Inferior parietal cortex (tissue), 1 donor: ENCODE measurements around the gene SRGAP2.
"Not testable (repeated sequence)": the region's sequence is repeated elsewhere in the genome, so short reads cannot be mapped to it uniquely, and the experiment has no call there.

Experiments
- DNase-seq: peaks from one replicate; pipeline ENCODE4 v3.0.0-alpha.2; 2016; ENCODE audit errors: extremely low spot score

The SRGAP2 gene

DNA sequence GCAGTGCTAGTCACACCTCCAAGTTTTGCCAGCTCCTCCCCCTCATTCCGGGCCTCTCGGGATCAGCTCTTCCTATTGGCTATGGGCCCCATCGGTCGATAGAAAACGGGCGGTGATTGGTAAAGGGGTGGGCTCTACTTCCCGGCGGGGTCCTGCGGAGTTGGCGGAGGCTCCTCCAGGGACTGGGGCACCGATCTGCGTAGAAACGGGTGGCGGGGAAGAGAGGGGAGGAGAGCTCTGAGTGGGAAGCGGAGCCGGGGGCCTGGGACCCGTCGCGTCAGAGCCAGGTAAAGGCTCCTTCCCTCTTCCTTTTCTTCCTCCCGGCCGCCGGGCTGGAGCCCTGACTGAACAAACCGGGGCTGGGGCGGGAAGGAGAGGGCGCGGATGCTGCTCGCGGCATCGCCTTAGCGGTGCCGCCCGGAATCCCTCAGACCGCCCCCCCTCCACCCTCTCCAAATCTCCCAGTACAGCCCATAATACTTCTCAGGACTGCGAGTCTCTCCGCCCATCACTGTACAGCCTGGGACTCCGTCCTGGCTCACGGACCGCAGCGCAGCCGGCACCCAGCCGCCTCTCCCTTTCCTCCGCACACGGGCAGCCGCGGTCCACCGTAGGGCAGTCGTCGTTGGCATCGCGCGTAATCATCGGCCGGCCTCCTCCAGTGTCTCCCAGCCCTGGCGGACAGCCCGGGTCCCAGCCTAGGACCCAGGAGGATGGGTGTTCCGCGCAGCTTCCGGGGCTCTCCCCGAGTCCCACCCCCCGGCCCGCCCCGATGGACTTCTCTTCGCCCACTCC lies at the start of gene SRGAP2:
TSS of gene SRGAP2 (plus strand) at position 178 of the 795 bp plus-strand sequence. CDS start 2,430 bp downstream, outside the sequence.
- not testable (repeated sequence) for DNase-seq

DNA sequence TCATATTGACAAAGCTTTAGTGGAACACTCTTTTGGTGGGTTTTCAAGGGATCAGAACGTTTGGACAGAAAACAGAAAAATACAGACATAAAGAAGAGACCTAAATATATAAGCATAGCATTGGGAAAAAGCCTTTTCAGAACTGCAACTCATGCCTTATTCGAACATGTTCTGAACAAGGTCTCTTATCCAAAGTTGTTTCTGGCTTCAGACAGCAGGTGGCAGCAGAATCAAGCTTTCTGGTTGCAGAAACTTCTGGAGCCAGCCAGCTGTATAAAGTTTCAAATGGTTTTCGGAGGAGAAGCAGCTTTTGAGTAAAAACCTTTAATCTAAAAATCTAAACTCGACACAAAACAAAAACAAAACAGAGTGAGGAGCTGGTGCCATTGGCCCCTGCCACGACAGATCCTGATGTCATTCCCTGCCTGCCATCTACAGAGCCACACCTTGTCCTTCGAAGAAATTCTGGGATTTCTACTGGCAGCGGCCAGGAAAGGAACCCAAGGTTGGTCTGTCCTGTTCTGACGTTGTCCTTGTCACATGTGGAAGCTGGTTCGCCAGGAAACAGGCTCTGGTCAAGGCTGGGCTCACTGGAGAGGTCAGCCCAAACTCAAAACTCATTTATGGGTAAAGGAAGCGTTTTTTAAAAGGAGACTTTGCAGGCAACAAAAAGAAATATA lies 35.9 kb upstream of the SRGAP2 start:
- DNase-seq: not testable (repeated sequence)

DNA sequence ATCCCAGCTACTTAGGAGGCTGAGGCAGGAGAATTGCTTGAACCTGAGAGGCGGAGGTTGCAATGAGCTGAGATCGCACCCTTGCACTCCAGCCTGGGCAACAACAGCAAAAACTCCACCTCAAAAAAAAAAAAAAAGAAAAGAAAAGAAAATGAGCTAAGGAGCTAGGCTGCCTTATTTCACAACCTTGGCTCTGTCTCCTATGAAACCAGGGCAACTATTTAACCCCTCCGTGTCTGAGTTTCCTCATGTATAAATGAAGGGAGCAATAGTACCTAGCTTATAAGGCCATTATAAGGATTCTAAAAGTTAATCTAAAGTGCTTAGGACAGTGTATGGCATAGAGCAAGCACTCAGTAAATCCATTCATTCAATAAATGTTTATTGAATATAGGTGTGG lies 33.5 kb upstream of the SRGAP2 start:
- not testable (repeated sequence) for DNase-seq

DNA sequence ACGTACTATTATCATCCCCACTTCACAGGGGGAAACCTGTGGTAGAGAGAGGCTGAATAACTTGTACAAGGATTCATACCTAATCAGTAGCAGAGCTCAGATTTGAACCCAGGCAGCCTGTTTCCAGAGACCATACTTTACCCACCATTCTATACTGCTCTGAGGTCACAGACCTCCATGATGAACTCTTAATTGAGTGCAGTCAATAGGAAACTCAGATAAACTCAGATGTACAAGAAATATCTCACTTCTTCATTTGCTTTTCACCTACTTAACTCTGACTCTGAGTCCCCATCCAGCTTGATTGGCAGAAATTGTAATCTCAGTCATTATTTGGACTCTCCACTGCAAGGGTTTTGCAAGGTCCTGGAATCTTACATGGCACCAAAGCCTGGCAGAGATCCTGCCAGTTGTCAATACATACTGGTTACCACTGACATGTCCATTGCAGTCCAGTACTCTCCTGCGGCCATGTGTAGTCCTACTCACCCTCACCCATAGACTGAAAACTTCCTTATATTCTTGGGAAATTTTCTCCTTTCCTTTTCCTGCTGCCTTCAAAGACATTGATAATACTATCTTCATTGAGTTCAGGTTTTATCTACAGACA lies 30.1 kb upstream of the SRGAP2 start:
- DNase-seq: not testable (repeated sequence)

DNA sequence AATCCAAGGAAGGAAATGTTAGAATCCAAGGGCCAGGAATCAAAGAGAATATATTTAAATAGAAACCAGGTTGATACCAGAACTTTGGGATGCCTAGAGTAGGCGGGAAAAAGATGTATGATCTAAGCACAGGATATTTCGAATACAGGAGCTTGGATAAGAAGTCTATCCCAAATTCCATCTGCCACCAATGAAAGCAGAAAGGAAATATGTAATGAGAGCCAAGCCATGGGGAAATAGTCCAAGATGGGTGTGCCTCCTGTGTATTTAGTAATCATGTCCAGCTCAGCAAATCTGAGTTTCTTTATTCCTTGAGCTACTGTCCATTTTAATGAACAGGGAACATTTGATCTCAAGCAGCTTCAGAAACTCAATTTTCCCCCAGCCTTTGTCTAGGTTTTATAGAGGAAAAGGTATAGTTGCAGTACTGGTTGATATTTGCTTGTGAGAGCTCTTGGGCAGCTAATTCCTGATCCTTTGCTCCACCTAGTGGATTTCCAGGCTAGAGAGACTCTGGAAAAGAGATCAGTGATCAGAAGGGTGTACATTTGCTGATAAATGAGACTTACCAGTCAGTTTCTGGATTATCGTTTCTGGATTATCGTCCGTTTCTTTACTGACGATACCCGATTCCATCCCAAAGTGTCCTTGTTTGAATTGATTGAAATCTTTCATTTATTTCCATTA lies 29.0 kb upstream of the SRGAP2 start:
- peak; percentile 15 for DNase-seq

DNA sequence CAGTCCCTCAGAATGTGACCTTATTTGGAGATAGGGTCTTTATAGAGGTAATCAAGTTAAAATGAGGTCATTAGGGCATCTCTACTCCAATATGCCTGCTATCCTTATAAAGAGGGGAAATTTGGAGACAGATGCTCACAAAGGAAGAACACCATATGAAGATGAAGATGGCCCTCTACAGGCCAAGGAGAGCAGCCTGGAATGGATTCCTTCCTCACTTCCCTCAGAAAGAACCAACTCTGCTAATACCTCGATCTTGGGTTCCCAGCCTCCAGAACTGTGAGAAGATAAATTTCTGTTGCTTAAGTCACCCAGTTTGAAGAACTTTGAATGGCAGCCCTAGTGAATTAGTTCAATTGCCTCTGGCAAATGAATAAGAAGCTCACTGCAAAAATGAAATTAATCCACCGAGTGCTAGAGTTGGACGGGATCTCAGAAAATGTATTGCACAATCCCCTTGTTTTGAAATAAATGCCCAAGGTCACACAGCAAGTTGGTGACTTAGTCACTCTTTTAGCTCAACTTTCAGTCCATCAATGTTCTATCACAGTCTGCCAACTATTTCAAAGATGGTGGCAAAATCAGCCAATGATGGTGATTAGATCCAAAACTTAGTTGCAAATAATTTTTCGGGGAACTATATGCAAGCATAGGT lies 27.8 kb upstream of the SRGAP2 start:
- DNase-seq: not testable (repeated sequence)

DNA sequence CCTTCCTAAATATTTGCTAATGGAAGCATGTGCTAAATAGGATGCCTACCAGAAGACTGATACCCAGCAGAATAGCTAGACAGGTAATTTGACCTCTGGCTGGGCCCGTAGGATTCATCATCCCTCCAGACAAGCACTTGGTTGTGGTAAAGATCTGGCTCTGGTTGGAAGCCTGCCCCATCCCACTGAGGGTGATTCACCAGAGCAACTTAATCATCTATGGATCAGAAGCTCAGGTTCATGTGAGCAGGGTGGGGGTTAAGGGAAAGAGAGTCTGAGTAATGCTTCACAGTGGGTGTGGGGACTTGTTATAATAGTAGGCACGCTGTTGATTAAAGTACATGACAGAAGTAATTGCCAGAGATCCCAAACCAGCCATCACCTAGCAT lies 27.2 kb upstream of the SRGAP2 start:
- DNase-seq: not testable (repeated sequence)

DNA sequence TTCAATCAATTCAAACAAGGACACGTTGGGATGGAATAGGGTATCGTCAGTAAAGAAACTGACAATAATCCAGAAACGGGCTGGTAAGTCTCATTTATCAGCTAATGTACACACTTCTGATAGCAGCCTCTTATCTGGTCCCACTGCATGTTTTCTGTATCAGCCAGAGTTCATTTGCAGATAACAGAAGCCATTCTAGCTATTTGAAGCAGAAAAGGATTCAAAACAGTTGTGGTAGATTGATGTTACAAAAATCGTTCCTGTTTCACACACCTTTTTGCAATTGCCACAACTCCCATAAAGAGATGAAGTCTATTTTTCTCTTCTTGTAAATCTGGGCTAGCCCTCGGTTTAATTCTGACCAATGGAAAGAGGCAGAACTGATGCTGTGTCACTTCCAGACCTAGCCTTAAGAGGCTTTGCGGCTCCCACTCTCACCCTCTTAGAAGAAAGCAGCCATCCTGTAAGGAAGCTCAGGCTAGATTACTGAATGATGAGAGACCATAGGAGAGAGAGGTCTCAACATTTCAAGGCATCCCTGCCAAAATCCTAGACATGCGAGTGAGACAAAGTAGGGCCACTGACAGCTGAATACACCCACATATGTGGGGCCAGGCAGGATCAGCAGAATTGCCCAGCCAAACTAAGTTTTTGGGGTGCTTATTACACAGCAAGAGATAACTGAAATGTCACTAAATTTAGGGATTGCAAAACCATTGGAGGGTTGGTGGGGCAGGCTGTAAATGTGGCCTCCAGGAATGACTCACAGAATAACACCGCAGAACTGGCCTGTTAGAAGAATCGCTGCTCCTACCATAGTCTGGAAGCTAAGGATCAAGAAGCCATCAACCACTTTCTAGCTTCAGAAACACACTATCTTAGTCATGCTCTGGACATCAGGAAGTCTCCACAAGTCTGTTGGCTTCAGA lies 25.0 kb upstream of the SRGAP2 start:
- not testable (repeated sequence) for DNase-seq

DNA sequence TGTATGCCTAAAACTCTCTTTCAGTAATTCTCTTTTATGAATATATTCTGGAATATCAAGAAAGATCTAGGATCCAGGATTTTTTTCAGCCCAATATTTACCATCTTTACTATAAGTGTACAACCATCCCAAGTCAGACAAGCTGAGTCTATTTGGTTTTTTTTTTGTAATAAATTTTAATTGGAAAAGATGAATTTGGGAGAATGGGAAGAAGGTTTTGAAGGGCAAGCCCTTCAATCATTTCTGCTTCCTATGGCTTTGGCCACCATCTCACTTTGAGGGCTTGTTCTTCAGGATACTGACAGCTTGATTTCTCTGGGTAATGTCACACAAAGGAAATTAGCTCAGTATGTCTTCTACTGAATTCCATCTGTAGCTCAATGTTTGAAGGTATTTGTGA lies 23.7 kb upstream of the SRGAP2 start:
- DNase-seq: not testable (repeated sequence)

DNA sequence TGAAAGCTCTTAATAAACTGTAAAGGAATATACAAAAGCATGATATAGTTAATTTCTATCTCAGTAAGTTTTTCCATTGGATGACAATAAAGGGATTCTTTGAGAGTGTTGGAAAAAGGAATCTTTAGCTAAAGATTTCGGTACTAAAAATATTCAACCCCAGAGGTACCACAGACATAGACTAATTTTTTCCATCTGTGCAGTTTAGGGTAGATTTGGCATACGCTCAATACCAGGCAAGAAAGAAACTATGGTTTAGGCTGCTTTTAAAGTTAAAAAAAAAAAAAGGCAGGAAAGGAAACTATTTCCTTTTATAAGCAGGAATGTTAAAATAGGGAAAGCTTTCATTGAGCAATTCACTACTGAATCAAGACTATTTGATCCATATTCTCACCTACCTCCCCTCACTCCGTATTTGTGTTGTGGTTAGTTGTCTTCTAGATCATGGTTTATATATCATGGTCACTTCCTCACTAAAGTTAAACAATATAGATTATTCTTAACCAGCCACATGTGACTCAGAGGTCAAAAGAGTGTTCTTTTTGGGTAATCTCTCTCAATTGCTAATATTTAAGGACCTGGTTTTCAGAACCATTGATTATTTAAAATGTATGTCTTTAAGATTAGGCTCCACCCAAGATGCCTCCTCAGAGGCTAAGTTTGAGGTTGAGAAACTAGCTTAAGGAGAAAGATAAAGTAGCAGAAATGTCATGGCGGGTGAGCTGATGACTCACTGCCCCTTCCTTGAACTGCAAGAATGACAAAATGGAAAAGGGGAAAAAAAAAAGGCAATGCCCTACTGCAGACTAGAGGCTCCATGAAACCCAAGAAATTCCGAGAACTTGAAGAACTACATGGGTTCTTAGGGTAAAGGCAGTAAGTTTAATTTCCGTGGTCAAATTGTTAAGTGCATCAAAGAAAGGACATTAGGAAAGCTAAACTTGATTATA lies 20.7 kb upstream of the SRGAP2 start:
- DNase-seq: not testable (repeated sequence)

DNA sequence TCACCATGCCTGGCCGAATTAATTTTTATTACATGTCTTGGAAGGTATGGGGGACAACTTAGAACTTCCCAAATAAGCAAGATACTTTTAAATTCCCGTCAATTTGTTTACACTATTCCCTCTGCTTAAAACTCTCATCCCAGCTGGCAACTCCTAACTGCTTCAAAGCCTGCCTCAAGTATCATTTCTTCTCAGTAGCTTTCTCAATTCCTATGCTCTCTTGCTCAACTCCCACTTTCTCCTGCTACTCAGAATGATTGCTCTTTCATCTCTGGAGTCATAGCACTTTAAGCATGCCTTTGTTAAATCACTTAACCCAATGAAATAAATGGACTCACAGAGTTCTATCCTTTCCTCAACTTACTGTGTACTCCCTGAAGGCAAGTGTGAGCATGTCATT lies 19.6 kb upstream of the SRGAP2 start:
- not testable (repeated sequence) for DNase-seq

DNA sequence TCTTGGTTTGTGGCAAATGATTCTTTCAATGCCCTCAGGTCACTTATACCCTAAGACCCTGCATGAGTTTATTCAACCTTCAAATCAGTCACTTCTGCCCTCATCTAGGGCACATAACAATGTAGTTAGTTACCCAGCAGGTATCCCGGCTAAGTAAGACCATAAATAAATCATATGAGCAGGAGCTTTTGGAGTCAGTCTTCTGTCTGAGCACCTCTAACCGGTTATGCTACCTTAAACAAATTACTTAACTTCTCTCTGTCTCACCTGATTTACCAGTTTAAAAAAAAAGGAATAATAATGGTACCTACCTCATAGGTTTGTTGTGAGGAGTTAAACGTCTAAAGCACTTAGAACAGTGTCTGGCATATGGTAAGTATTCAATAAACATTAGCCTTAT lies 17.6 kb upstream of the SRGAP2 start:
- DNase-seq: not testable (repeated sequence)

DNA sequence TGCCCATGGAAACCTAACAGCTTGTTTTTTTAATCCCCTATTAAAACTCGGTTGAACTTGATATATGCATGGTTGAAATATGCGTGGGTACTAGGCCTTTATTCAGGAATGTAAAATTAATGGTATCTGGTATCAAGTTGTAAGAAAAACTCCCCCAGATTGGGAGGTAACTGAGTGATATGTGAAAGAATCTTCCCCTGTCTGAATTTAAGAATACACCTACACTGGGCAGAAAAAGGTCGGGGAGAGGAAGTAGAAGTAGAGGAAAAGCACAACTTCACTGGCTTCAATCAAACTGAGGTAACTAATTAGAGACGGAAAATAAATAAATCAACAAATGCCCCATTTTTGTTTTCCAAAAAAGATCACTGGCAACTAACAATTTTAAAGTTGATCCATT lies 16.5 kb upstream of the SRGAP2 start:
- DNase-seq: not testable (repeated sequence)

DNA sequence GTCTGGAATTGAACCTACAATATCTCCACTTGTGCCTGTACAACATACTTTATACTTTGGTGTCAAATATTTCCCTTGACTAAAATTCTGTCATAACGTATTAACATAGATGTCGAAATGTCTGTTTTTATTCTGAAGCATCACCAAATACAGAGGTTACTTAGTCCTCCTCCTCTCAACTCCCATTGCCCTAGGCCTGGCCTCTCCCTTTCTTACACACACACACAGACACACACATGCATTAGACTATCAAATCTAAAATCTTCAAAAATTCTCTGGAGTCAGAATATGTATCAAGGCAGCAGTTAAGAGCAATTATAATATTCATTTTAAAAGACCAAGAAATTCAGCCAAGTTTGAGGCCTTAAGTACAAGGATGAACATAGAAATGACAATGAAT lies 8.2 kb upstream of the SRGAP2 start:
- not testable (repeated sequence) for DNase-seq

DNA sequence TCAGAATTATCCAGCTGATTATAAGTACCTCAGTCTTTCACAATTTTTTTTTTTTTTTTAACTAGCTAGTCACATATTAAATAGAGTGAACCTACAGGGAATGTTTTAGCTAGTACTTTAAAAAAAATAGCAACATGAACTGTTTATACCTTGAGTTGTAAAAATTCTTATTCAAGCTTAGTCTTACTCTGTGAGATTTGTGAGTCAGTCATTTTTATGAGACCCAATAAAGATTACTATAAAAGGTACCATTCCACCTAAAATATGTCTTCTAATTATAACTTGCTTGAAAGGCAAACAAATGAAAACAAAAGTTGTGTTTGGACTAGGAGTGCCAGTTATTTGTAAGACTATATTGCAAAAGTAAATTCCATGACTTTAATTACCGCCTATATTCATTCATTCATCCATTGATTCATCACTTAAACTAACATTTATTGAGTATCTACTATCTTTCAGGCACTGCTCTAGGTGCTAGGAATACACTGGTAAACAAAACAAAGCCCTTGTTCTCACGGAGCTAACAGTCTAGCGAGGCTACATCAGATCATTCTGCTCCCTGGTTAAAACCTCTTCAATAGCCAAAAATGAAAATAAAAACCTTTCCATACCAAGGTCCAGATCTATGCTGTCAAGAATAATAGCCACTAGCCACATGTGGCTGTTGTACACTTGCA lies 6.5 kb upstream of the SRGAP2 start:
- not testable (repeated sequence) for DNase-seq

DNA sequence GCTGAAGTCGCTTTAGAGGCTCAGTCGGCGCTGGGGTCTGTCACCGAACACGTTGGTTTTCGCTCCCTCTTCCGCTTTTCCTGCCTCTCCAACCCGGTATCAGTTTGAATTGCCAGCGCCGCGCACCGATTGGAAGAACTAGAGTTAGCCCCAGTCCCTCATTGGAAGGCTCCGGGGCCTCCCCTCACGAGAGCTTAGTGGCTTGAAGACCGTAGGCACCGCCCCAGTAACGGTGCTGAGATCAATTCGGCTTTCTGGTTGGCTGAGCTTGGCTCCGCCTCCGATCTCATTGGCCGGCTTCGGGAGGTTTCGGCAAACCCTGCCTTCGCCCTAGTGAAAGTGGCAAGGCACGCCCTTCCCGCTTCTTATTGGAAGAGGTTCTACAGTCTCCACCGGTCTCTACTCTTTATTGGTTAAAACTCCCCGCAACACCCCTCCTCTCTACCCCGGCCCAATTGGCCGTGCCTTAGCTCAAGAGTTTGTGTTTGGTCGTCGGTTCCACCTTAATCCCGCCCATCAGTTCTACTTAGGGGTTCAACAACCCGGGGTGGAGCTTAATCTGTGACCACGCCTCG lies 465 bp upstream of the SRGAP2 start, which contains the start of gene FAM72A:
TSS of gene FAM72A (minus strand) at position 51 of the 575 bp plus-strand sequence. CDS start 814 bp downstream, outside the sequence.
- peak; percentile 99 for DNase-seq

DNA sequence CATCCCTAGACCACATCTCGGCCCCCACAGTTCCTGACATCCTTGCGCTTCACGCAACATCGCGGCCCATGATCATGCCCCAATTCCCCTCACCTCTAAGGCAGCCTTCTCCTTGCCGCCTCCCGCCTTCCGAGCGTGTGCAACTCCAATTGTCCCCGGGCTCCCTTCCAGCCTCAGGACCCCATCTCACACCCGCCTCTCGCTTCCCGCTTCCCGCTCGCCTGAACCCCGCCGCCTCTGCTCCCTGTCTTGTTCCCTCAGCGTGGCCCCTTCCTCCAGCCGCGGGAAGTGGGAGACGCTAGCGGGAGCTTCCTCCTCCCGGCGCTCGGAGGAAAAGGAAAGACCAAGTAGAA lies 794 bp downstream of the SRGAP2 start:
- DNase-seq: not testable (repeated sequence)

DNA sequence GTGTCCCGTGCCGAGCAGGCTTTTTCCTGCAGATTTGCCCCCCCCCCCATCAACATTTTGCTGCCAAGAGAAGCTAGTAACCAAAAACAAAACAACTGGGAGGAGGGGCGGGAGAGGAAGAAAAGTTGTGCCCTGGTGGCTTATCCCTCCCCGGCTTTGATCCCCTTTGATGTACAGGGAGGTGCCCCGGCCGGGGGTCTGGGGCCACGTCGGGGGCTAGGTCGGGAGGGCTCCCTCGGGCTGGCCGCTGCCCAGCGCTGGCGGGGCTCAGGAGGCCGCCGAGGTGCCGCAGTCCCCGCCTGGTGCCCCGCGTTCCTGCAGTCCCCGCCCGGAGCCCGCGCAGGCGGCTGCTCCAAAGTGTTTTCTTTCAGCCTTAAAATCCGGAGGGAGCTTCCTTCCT lies 1.5 kb downstream of the SRGAP2 start:
- not testable (repeated sequence) for DNase-seq
